ENCODE results near the gene INTS15. TPM values are rescaled to one million over a fixed set of nuclear protein-coding genes. Genes with fewer than 3 reads are reported as not detected.

Gene INTS15
- total RNA-seq, 1 experiment from 2014 or later, result 35.0 TPM

DNA sequence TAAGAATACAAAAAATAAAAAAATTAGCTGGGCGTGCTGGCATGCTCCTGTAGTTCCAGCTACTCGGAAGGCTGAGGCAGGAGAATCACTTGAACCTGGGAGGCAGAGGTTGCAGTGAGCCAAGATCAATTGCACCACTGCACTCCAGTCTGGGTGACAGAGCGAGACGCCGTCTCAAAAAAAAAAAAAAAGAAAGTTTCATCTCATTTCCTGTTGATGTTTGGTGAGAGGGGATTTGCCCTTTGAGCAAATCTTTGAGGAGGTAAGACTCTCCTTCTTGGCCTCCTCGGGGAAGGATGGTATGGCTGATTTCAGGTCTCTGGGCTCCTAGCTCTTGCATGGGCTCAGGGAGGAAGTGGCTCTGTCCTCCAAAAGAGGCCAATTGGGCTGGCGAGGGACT, 35.0 kb upstream of the INTS15 start:
- Mint-ChIP-seq H3K9me3 (ENCODE audit: low read depth, unreplicated experiment) (no peaks in the 10 kb centered on the region), H3K36me3 (ENCODE audit: insufficient read depth, unreplicated experiment) (no peaks in the 10 kb centered on the region), H3K4me3 (ENCODE audit: low read depth, unreplicated experiment) (no peak overlapping the region), H3K4me1 (ENCODE audit: low read depth, unreplicated experiment) (no peaks in the 10 kb centered on the region), H3K27ac (ENCODE audit: unreplicated experiment) (no peak overlapping the region), H3K27me3 (ENCODE audit: unreplicated experiment) (peaks cover 24% of the 10 kb centered on the region)
- CTCF ChIA-PET, result interaction anchor here (0.5 kb wide), 1 partner anchor 542 kb away, joined by 3 read pairs; no protein-coding TSS in a partner anchor
- DNase-seq, result no peak
- intact Hi-C loops (cut with micrococcal nuclease; ENCODE audit: unreplicated experiment), result no loop called here
- TF ChIP-seq, protein P1, sequence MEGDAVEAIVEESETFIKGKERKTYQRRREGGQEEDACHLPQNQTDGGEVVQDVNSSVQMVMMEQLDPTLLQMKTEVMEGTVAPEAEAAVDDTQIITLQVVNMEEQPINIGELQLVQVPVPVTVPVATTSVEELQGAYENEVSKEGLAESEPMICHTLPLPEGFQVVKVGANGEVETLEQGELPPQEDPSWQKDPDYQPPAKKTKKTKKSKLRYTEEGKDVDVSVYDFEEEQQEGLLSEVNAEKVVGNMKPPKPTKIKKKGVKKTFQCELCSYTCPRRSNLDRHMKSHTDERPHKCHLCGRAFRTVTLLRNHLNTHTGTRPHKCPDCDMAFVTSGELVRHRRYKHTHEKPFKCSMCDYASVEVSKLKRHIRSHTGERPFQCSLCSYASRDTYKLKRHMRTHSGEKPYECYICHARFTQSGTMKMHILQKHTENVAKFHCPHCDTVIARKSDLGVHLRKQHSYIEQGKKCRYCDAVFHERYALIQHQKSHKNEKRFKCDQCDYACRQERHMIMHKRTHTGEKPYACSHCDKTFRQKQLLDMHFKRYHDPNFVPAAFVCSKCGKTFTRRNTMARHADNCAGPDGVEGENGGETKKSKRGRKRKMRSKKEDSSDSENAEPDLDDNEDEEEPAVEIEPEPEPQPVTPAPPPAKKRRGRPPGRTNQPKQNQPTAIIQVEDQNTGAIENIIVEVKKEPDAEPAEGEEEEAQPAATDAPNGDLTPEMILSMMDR (IDR thresholded peaks at IDR 0.05; ENCODE audit: unreplicated experiment), result no peak
- no TSS peak for BruUV-seq (replicated peaks)

DNA sequence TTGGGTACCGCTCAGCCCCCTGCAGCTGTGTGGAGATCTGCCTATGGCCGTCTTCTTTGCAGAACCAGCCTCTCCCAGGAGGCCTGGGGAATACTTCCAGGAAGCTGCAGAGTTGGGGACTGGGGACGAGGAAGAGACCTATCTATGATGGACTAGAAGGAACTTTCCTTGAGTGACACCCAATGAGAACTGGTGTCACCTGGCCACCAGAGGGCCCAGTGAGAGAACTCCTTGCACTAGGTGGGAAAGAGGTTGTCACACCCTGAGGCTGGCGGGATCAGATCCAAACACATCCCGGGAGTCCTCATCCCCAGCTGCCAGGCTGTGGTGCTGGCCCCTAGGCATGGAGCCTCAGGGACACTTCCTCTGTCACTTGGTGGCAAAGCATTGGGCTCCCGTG, 33.6 kb upstream of the INTS15 start:
- Mint-ChIP-seq H3K27ac (ENCODE audit: unreplicated experiment) (no peak overlapping the region), H3K36me3 (ENCODE audit: insufficient read depth, unreplicated experiment) (no peaks in the 10 kb centered on the region), H3K4me1 (ENCODE audit: low read depth, unreplicated experiment) (no peaks in the 10 kb centered on the region), H3K27me3 (ENCODE audit: unreplicated experiment) (peaks cover 30% of the 10 kb centered on the region), H3K9me3 (ENCODE audit: low read depth, unreplicated experiment) (no peaks in the 10 kb centered on the region), H3K4me3 (ENCODE audit: low read depth, unreplicated experiment) (no peak overlapping the region)
- TF ChIP-seq, protein P1 (IDR thresholded peaks at IDR 0.05; ENCODE audit: unreplicated experiment), result no peak
- BruUV-seq (replicated peaks), result no TSS peak
- intact Hi-C loops (cut with micrococcal nuclease; ENCODE audit: unreplicated experiment), result no loop called here
- DNase-seq, result peak; percentile 61
- CTCF ChIA-PET, result interaction anchor here (0.9 kb wide), 1 partner anchor 302 kb away, joined by 5 read pairs; no protein-coding TSS in a partner anchor

DNA sequence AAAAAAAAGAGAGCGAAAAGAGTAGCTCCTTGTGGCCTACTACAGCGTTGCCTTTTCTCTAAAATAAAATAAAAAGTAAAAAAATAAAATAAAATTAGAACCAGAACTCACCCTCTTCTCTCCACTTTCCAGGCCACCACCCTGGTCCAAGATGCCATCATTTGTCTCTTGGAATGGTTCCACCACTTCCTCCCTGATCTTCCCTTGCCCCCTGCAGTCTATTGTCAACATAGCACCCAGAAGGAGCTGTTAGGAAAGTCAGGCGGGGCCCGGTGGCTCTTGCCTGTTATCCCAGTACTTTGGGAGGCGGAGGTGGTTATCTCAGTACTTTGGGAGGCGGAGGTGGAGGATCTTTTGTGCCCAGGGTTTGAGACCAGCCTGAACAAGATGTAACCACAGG, 31.0 kb upstream of the INTS15 start:
- intact Hi-C loops (cut with micrococcal nuclease; ENCODE audit: unreplicated experiment), result no loop called here
- H3K36me3 Mint-ChIP-seq (ENCODE audit: insufficient read depth, unreplicated experiment), result no peaks in the 10 kb centered on the region
- H3K4me1 Mint-ChIP-seq (ENCODE audit: low read depth, unreplicated experiment), result no peaks in the 10 kb centered on the region
- H3K9me3 Mint-ChIP-seq (ENCODE audit: low read depth, unreplicated experiment), result no peaks in the 10 kb centered on the region
- DNase-seq, result peak; percentile 59
- TF ChIP-seq, protein P1 (IDR thresholded peaks at IDR 0.05; ENCODE audit: unreplicated experiment), result peak; percentile 58
- H3K27ac Mint-ChIP-seq (ENCODE audit: unreplicated experiment), result no peak overlapping the region
- no TSS peak for BruUV-seq (replicated peaks)
- H3K4me3 Mint-ChIP-seq (ENCODE audit: low read depth, unreplicated experiment), result no peak overlapping the region
- peaks cover 32% of the 10 kb centered on the region for H3K27me3 Mint-ChIP-seq (ENCODE audit: unreplicated experiment)
- CTCF ChIA-PET, result interaction anchor here (0.6 to 1.6 kb wide), 15 partner anchors 12 to 1551 kb away, joined by 3 to 16 read pairs (median 5); partner anchors contain the start of gene INTS15

DNA sequence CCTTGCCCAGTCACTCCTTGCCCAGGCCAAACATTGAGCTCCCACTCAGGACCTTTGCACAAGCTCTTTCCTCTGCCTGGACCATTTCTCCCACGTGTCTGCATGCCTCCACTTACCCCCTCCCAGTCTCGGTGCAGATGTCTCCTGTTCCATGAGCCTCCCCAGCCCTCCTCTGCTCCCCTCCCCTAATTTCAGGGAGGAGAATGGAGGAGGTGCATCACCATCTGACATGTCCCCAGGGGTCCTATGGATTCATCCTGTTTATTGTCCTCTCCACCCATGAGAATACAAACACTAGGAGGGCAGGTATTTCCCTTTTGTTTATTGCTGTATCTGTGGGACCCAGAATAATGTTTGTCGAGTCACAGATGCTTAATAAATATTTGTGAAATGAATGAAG, 29.9 kb upstream of the INTS15 start:
- TF ChIP-seq, protein P1 (IDR thresholded peaks at IDR 0.05; ENCODE audit: unreplicated experiment), result no peak
- intact Hi-C loops (cut with micrococcal nuclease; ENCODE audit: unreplicated experiment), result no loop called here
- no peak overlapping the region for H3K4me3 Mint-ChIP-seq (ENCODE audit: low read depth, unreplicated experiment)

More for the DNA sequence above, 29.9 kb upstream of the INTS15 start:
- BruUV-seq (replicated peaks), result no TSS peak
- DNase-seq, result no peak
- Mint-ChIP-seq H3K27me3 (ENCODE audit: unreplicated experiment) (peaks cover 43% of the 10 kb centered on the region), H3K4me1 (ENCODE audit: low read depth, unreplicated experiment) (no peaks in the 10 kb centered on the region), H3K27ac (ENCODE audit: unreplicated experiment) (no peak overlapping the region), H3K36me3 (ENCODE audit: insufficient read depth, unreplicated experiment) (no peaks in the 10 kb centered on the region), H3K9me3 (ENCODE audit: low read depth, unreplicated experiment) (no peaks in the 10 kb centered on the region)
- CTCF ChIA-PET, result interaction anchor here (1.5 to 1.6 kb wide), 2 partner anchors 25 to 44 kb away, joined by 3 to 15 read pairs; no protein-coding TSS in a partner anchor

Data from Calu3 (cell line).